ENCODE measurements around the gene PLSCR5. TPM values are rescaled to one million over a fixed set of nuclear protein-coding genes. Genes with fewer than 3 reads are reported as not detected.
A peak's percentile ranks its signal among the peaks of the same experiment; 100 is the strongest.

Gene PLSCR5
- total RNA-seq, 2 donors from 2014 or later: not detected

- no peak for TF ChIP-seq CTCF (IDR thresholded peaks at IDR 0.05)
- Histone ChIP-seq H3K27ac (no peak overlapping the region), H3K9ac (ENCODE audit: low read depth in 2 of 2, low read length in 2 of 2) (no peak overlapping the region), H3K36me3 (no peaks in the 10 kb centered on the region), H3K4me1 (no peaks in the 10 kb centered on the region), H3K9me3 (no peaks in the 10 kb centered on the region), H3K4me3 (no peak overlapping the region), H3K27me3 (no peaks in the 10 kb centered on the region)
- intact Hi-C loops (cut with DNase I): no loop called here
- no peak for DNase-seq
These were observed 6.0 kb upstream of the PLSCR5 start for GRCh38 chr3:146611096-146611495.

GRCh38 chr3:146598535-146598934 is 6.6 kb downstream of the PLSCR5 start:
- Histone ChIP-seq H3K27me3 (no peaks in the 10 kb centered on the region), H3K4me1 (no peaks in the 10 kb centered on the region), H3K27ac (no peak overlapping the region), H3K9ac (ENCODE audit: low read depth in 2 of 2, low read length in 2 of 2) (no peak overlapping the region), H3K4me3 (no peak overlapping the region), H3K36me3 (no peaks in the 10 kb centered on the region), H3K9me3 (no peaks in the 10 kb centered on the region)
- no peak for DNase-seq
- intact Hi-C loops (cut with DNase I): loop anchor here (5.0 kb wide), 1 partner anchor 39 kb away; no protein-coding TSS in a partner anchor
- TF ChIP-seq CTCF (IDR thresholded peaks at IDR 0.05): no peak

GRCh38 chr3:146594843-146595482 is 10.2 kb downstream of the PLSCR5 start:
- no peaks in the 10 kb centered on the region for H3K27me3 ChIP-seq
- H3K4me1 ChIP-seq: no peaks in the 10 kb centered on the region
- no peak for DNase-seq
- no peak overlapping the region for H3K4me3 ChIP-seq
- TF ChIP-seq CTCF (IDR thresholded peaks at IDR 0.05): peak; percentile 42
- H3K36me3 ChIP-seq: no peaks in the 10 kb centered on the region
- H3K27ac ChIP-seq: no peak overlapping the region
- no peak overlapping the region for H3K9ac ChIP-seq (ENCODE audit: low read depth in 2 of 2, low read length in 2 of 2)
- no peaks in the 10 kb centered on the region for H3K9me3 ChIP-seq
- intact Hi-C loops (cut with DNase I): loop anchor here (5.0 kb wide), 1 partner anchor 42 kb away; no protein-coding TSS in a partner anchor

- no peaks in the 10 kb centered on the region for H3K36me3 ChIP-seq
- intact Hi-C loops (cut with DNase I): no loop called here
- no peak for TF ChIP-seq CTCF (IDR thresholded peaks at IDR 0.05)
These were observed 11.4 kb downstream of the PLSCR5 start for GRCh38 chr3:146593776-146594175.

GRCh38 chr3:146590521-146590920 is 14.6 kb downstream of the PLSCR5 start:
- no peaks in the 10 kb centered on the region for H3K27me3 ChIP-seq
- no peaks in the 10 kb centered on the region for H3K9me3 ChIP-seq
- no peak overlapping the region for H3K27ac ChIP-seq
- H3K4me3 ChIP-seq: no peak overlapping the region
- no peaks in the 10 kb centered on the region for H3K4me1 ChIP-seq
- no peak for TF ChIP-seq CTCF (IDR thresholded peaks at IDR 0.05)
- DNase-seq: no peak
- no peaks in the 10 kb centered on the region for H3K36me3 ChIP-seq
- intact Hi-C loops (cut with DNase I): no loop called here
- H3K9ac ChIP-seq (ENCODE audit: low read depth in 2 of 2, low read length in 2 of 2): no peak overlapping the region

More at GRCh38 chr3:146593776-146594175, 11.4 kb downstream of the PLSCR5 start:
- DNase-seq: no peak
- Histone ChIP-seq H3K27ac (no peak overlapping the region), H3K4me1 (no peaks in the 10 kb centered on the region), H3K9ac (ENCODE audit: low read depth in 2 of 2, low read length in 2 of 2) (no peak overlapping the region), H3K4me3 (no peak overlapping the region), H3K9me3 (no peaks in the 10 kb centered on the region), H3K27me3 (no peaks in the 10 kb centered on the region)

All from colonic mucosa (tissue), 4 donors.